ENCODE results near the gene ACOX1. TPM values are rescaled to one million over a fixed set of nuclear protein-coding genes. Genes with fewer than 3 reads are reported as not detected.

Gene ACOX1
- total RNA-seq, 5 donors from 2014 or later (not counting 1 experiment from before 2014, with no cell fraction given): 17.6 to 33.8 (median 29.1) TPM

DNA sequence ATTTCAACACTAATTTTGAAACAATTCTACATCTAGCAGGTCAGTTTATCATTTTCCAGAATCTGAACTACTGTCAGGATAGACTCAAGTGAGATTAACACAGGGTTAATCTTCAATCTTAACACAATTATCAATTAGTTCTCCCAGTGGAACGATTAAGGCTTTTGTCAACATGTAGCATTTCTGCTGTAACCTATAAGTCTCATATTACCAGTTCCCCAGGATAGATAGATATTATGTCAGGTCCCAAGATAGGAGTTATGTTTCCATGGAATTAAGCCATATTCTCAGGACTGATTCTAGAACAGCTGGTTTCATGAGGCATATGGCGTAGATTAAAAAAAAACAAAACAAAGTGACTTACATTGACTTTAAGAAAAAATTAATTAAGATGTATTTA is 33.8 kb downstream of the ACOX1 start:
- POLR2A ChIA-PET: no interaction called here
- Mint-ChIP-seq H3K27me3 (no peaks in the 10 kb centered on the region), H3K27ac (no peak overlapping the region), H3K4me1 (peaks cover 7 to 14% (median 14%) of the 10 kb centered on the region in 3 donors), H3K36me3 (peaks cover 18% of the 10 kb centered on the region), H3K9me3 (no peaks in the 10 kb centered on the region), H3K4me3 (no peak overlapping the region)
- Histone ChIP-seq H3K36me3 (ENCODE audit: control insufficient read depth in 2 of 2, extremely low read depth in 1 of 2, insufficient read depth in 1 of 2, low read length in 1 of 2) (peaks cover 2 to 33% of the 10 kb centered on the region in 2 donors), H3K27me3 (replicated peaks in 1 of 2; ENCODE audit: control insufficient read depth in 2 of 2, extremely low read depth in 1 of 2, insufficient read depth in 2 of 2, low read length in 1 of 2) (no peaks in the 10 kb centered on the region), H3K4me3 (ENCODE audit: control insufficient read depth in 1 of 2, extremely low read depth in 1 of 2, low read length in 1 of 2) (no peak overlapping the region), H3K27ac (ENCODE audit: low read length) (no peak overlapping the region), H3K4me1 (ENCODE audit: control insufficient read depth in 1 of 2, extremely low read depth in 1 of 2, insufficient read depth in 2 of 2, low read length in 2 of 2) (peaks cover 0 to 11% of the 10 kb centered on the region in 2 experiments), H3K9me3 (no peaks in the 10 kb centered on the region)
- WGBS (ENCODE audit: insufficient coverage): no CpG with 5 or more reads among the region's 2 CpGs
- ATAC-seq (replicated peaks in 1 of 4): no peak
- no peak for DNase-seq
- CTCF ChIA-PET: no interaction called here

DNA sequence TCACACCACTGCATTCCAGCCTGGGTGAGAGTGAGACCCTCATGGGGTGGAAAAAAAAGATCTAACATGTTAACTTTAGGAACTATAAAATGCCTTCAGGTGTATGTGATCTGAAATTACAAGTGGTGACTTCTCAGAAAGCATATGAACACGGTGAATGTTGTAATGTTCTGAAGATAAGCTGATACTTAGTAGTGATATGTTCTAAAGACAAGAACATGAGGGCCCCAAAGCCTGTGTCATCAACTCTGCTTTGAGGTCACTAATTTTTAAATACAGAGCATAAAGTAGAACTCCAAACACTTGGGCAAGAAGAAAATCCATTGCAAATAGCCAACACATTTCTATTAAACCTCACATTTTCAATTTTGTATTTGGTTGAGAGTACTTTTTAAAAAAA is 35.5 kb downstream of the ACOX1 start:
- Mint-ChIP-seq H3K27me3 (no peaks in the 10 kb centered on the region), H3K36me3 (peaks cover 9% of the 10 kb centered on the region), H3K4me1 (peaks cover 9 to 19% (median 14%) of the 10 kb centered on the region in 3 donors), H3K9me3 (no peaks in the 10 kb centered on the region), H3K4me3 (no peak overlapping the region), H3K27ac (no peak overlapping the region)
- ATAC-seq (replicated peaks in 1 of 4): no peak
- H3K36me3 ChIP-seq (ENCODE audit: control insufficient read depth in 2 of 2, extremely low read depth in 1 of 2, insufficient read depth in 1 of 2, low read length in 1 of 2): peaks cover 0 to 19% of the 10 kb centered on the region in 2 donors
- POLR2A ChIA-PET: no interaction called here
- WGBS (ENCODE audit: insufficient coverage): no CpG with 5 or more reads among the region's 1 CpG
- no peak overlapping the region for H3K4me3 ChIP-seq (ENCODE audit: control insufficient read depth in 1 of 2, extremely low read depth in 1 of 2, low read length in 1 of 2)
- CTCF ChIA-PET: no interaction called here
- H3K27me3 ChIP-seq (replicated peaks in 1 of 2; ENCODE audit: control insufficient read depth in 2 of 2, extremely low read depth in 1 of 2, insufficient read depth in 2 of 2, low read length in 1 of 2): no peaks in the 10 kb centered on the region
- no peaks in the 10 kb centered on the region for H3K9me3 ChIP-seq
- DNase-seq: no peak
- peaks cover 0 to 16% of the 10 kb centered on the region in 2 experiments for H3K4me1 ChIP-seq (ENCODE audit: control insufficient read depth in 1 of 2, extremely low read depth in 1 of 2, insufficient read depth in 2 of 2, low read length in 2 of 2)
- no peak overlapping the region for H3K27ac ChIP-seq (ENCODE audit: low read length)

DNA sequence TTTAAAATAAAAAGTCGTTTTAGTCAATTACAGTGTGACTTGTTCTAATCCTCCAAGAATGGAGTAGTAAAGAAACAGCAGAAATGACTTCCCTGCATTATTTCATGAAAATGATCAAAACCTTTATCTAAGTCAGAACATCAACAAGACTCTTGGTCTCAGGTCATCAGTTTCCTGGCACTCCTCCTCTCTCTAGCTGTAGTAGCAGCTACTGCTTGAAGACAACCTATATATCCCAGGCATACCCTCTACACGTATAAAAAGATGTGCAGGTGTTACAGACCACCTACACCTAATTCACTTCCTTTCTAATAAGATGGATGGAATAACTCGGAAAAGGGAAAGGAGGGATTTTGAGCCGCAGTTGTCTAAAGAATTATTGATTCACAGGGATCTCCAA is 36.5 kb downstream of the ACOX1 start:
- no peak overlapping the region for H3K27ac Mint-ChIP-seq

DNA sequence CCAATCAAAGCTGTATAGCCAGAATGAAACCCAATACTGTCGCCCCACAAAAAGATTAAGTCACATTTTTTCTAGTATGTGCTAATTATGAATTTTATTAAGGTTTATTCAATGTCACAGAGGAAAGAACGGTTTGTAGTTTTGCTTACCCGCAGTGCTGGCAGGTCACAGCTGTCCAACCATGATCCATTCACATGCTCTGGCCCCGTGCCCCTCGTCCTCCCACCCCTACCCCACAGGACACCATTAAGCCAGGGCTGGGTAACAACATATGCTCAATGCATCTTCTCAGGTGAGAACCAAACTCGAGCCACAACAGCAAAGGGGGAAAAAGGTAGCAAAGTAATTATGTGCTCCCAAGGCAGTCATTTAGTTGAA is 37.5 kb downstream of the ACOX1 start:
- H3K36me3 Mint-ChIP-seq: peaks cover 4% of the 10 kb centered on the region
- Histone ChIP-seq H3K36me3 (ENCODE audit: control insufficient read depth in 2 of 2, extremely low read depth in 1 of 2, insufficient read depth in 1 of 2, low read length in 1 of 2) (peaks cover 2 to 5% of the 10 kb centered on the region in 2 donors), H3K4me1 (ENCODE audit: control insufficient read depth in 1 of 2, extremely low read depth in 1 of 2, insufficient read depth in 2 of 2, low read length in 2 of 2) (peaks cover 0 to 16% of the 10 kb centered on the region in 2 experiments), H3K9me3 (no peaks in the 10 kb centered on the region), H3K27ac (ENCODE audit: low read length) (no peak overlapping the region), H3K4me3 (ENCODE audit: control insufficient read depth in 1 of 2, extremely low read depth in 1 of 2, low read length in 1 of 2) (peak overlapping the region; percentile 48 to 75), H3K27me3 (replicated peaks in 1 of 2; ENCODE audit: control insufficient read depth in 2 of 2, extremely low read depth in 1 of 2, insufficient read depth in 2 of 2, low read length in 1 of 2) (no peaks in the 10 kb centered on the region)
- no peaks in the 10 kb centered on the region for H3K27me3 Mint-ChIP-seq
- WGBS (ENCODE audit: insufficient coverage): no CpG with 5 or more reads among the region's 6 CpGs
- peak overlapping the region; percentile 49 to 58 for H3K27ac Mint-ChIP-seq
- peaks cover 9 to 19% (median 14%) of the 10 kb centered on the region in 3 donors for H3K4me1 Mint-ChIP-seq
- ChIA-PET CTCF (interaction anchor here in 1 of 2 donors (0.5 to 1.0 kb wide), 3 partner anchors 47 to 157 kb away, joined by 3 to 9 read pairs (median 3); partner anchors contain the start of genes UNK and WBP2), POLR2A (interaction anchor here (0.5 to 0.6 kb wide), 2 partner anchors 163 to 440 kb away, joined by 3 read pairs; no protein-coding TSS in a partner anchor)
- peak overlapping the region; percentile 84 to 87 (median 86) for H3K4me3 Mint-ChIP-seq
- ATAC-seq (replicated peaks in 1 of 4) (no peak), DNase-seq (no peak)
- H3K9me3 Mint-ChIP-seq: no peaks in the 10 kb centered on the region

More for the DNA sequence above, 36.5 kb downstream of the ACOX1 start:
- DNase-seq: no peak
- Mint-ChIP-seq H3K4me3 (no peak overlapping the region), H3K4me1 (peaks cover 9 to 19% (median 14%) of the 10 kb centered on the region in 3 donors), H3K9me3 (no peaks in the 10 kb centered on the region), H3K27me3 (no peaks in the 10 kb centered on the region), H3K36me3 (peaks cover 6% of the 10 kb centered on the region)
- H3K36me3 ChIP-seq (ENCODE audit: control insufficient read depth in 2 of 2, extremely low read depth in 1 of 2, insufficient read depth in 1 of 2, low read length in 1 of 2): peaks cover 2 to 9% of the 10 kb centered on the region in 2 donors
- H3K27ac ChIP-seq (ENCODE audit: low read length): no peak overlapping the region
- H3K9me3 ChIP-seq: no peaks in the 10 kb centered on the region
- CTCF ChIA-PET: interaction anchor here in 1 of 2 donors (0.7 kb wide), 1 partner anchor 560 kb away, joined by 10 read pairs; no protein-coding TSS in a partner anchor
- peaks cover 0 to 16% of the 10 kb centered on the region in 2 experiments for H3K4me1 ChIP-seq (ENCODE audit: control insufficient read depth in 1 of 2, extremely low read depth in 1 of 2, insufficient read depth in 2 of 2, low read length in 2 of 2)
- H3K4me3 ChIP-seq (ENCODE audit: control insufficient read depth in 1 of 2, extremely low read depth in 1 of 2, low read length in 1 of 2): no peak overlapping the region
- no peak for ATAC-seq (replicated peaks in 1 of 4)
- H3K27me3 ChIP-seq (replicated peaks in 1 of 2; ENCODE audit: control insufficient read depth in 2 of 2, extremely low read depth in 1 of 2, insufficient read depth in 2 of 2, low read length in 1 of 2): no peaks in the 10 kb centered on the region
- POLR2A ChIA-PET: no interaction called here
- no CpG with 5 or more reads among the region's 4 CpGs for WGBS (ENCODE audit: insufficient coverage)

DNA sequence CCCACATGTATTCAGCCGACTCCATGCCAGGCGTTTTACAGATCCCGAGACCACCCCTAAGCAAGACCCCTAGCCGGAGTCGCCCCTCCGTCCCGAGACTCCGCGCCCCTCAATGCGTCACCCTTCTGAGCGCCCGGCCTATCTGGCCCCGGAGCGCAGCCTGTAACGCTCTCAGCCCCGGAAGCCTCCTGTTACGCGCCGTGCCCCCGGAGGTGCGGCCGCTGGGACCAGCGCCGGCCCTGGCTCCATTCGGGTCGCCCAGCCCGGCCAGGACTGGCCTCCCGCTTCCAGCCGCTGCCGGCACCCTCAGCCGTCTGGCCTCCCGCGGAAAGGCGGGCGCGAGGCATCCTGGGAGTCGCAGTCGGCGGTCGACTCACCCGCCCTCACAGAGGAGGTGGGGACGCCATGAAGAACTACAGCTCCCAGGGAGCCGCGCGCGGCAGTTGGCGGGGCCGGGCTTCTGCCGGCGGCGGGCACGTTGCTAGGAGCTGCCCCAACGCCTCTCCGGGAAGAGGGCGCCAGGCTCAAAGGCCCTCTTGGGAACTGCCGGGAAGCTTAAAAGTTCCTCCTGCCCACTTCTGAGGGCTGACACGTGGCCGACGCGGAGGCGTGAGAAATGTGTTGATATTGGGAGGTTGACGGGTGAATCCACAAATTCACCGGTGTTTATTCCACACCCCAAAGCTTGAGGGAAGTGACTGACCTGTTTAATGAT is 38.1 kb downstream of the ACOX1 start, which contains the start of gene FBF1:
Gene FBF1 (minus strand): TSS at position 316 of the 715 bp plus-strand sequence. CDS start 2,893 bp downstream, outside the sequence.
- peak within 1 kb of the TSS; percentile 48 to 75 for H3K4me3 ChIP-seq (ENCODE audit: control insufficient read depth in 1 of 2, extremely low read depth in 1 of 2, low read length in 1 of 2)
- peak within 1 kb of the TSS; percentile 54 to 87 for H3K27ac Mint-ChIP-seq
- POLR2A ChIA-PET: interaction anchor here (0.5 to 0.6 kb wide), 2 partner anchors 163 to 441 kb away, joined by 3 read pairs; no protein-coding TSS in a partner anchor
- H3K36me3 Mint-ChIP-seq: peaks cover 3% of the 10 kb centered on the region
- no peaks in the 10 kb centered on the region for H3K27me3 ChIP-seq (replicated peaks in 1 of 2; ENCODE audit: control insufficient read depth in 2 of 2, extremely low read depth in 1 of 2, insufficient read depth in 2 of 2, low read length in 1 of 2)
- H3K9me3 Mint-ChIP-seq: no peaks in the 10 kb centered on the region
- CTCF ChIA-PET: interaction anchor here in 1 of 2 donors (0.5 to 1.0 kb wide), 4 partner anchors 48 to 156 kb away, joined by 3 to 9 read pairs (median 4); partner anchors contain the start of genes UNK and WBP2
- 0% methylated on average over 55 of the region's 63 CpGs for WGBS (ENCODE audit: insufficient coverage)
- peak within 1 kb of the TSS; percentile 84 to 87 (median 86) for H3K4me3 Mint-ChIP-seq
- ATAC-seq (replicated peaks in 1 of 4): peak; percentile 99 to 100 (median 99)
- peaks cover 9 to 19% (median 14%) of the 10 kb centered on the region in 3 donors for H3K4me1 Mint-ChIP-seq
- peak; percentile 64 to 92 (median 84) for DNase-seq
- no peaks in the 10 kb centered on the region for H3K9me3 ChIP-seq
- no peaks in the 10 kb centered on the region for H3K27me3 Mint-ChIP-seq
- peak within 1 kb of the TSS; percentile 61 for H3K27ac ChIP-seq (ENCODE audit: low read length)
- peaks cover 0 to 2% of the 10 kb centered on the region in 2 donors for H3K36me3 ChIP-seq (ENCODE audit: control insufficient read depth in 2 of 2, extremely low read depth in 1 of 2, insufficient read depth in 1 of 2, low read length in 1 of 2)
- H3K4me1 ChIP-seq (ENCODE audit: control insufficient read depth in 1 of 2, extremely low read depth in 1 of 2, insufficient read depth in 2 of 2, low read length in 2 of 2): peaks cover 0 to 16% of the 10 kb centered on the region in 2 experiments

DNA sequence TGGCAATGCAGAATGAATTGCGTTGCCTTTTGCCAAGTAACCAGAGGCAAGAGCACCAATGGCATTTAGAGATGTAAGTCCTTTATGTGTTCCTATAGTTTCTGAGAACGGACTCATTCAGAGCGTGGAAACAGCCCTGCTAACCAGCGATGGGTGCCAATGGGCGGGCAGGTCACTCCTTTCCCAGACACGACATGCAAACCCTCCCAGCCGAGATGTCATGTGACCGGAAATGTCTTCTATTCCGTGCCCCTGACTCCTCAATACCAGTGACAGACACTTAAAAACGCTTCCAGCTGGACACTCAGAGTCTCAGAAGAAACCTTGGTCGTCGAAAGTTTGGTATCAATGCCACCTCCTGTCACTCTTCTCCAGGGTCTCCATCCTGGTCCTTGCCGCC is 41.3 kb downstream of the ACOX1 start:
- H3K27me3 ChIP-seq (replicated peaks in 1 of 2; ENCODE audit: control insufficient read depth in 2 of 2, extremely low read depth in 1 of 2, insufficient read depth in 2 of 2, low read length in 1 of 2): no peaks in the 10 kb centered on the region
- no peak overlapping the region for H3K27ac ChIP-seq (ENCODE audit: low read length)
- no peak overlapping the region for H3K4me3 ChIP-seq (ENCODE audit: control insufficient read depth in 1 of 2, extremely low read depth in 1 of 2, low read length in 1 of 2)
- DNase-seq (no peak), ATAC-seq (replicated peaks in 1 of 4) (no peak)
- POLR2A ChIA-PET: interaction anchor here in 1 of 2 donors (0.6 kb wide), 1 partner anchor 42 kb away, joined by 4 read pairs; no protein-coding TSS in a partner anchor
- no peaks in the 10 kb centered on the region for H3K27me3 Mint-ChIP-seq
- no peaks in the 10 kb centered on the region for H3K36me3 Mint-ChIP-seq
- H3K9me3 Mint-ChIP-seq: no peaks in the 10 kb centered on the region
- H3K4me3 Mint-ChIP-seq: no peak overlapping the region
- CTCF ChIA-PET: no interaction called here
- H3K4me1 ChIP-seq (ENCODE audit: control insufficient read depth in 1 of 2, extremely low read depth in 1 of 2, insufficient read depth in 2 of 2, low read length in 2 of 2): peaks cover 0 to 16% of the 10 kb centered on the region in 2 experiments
- H3K27ac Mint-ChIP-seq: no peak overlapping the region
- H3K36me3 ChIP-seq (ENCODE audit: control insufficient read depth in 2 of 2, extremely low read depth in 1 of 2, insufficient read depth in 1 of 2, low read length in 1 of 2): peaks cover 0 to 2% of the 10 kb centered on the region in 2 donors
- WGBS (ENCODE audit: insufficient coverage): 94% methylated on average over 11 of the region's 13 CpGs
- H3K9me3 ChIP-seq: no peaks in the 10 kb centered on the region
- H3K4me1 Mint-ChIP-seq: peaks cover 9 to 19% (median 14%) of the 10 kb centered on the region in 3 donors

Measured in T-cell (primary cell).